HG02571 (cell line): ENCODE measurements around the gene ATP5PD.
"Not testable (repeated sequence)": the region's sequence is repeated elsewhere in the genome, so short reads cannot be mapped to it uniquely, and the experiment has no call there.

Source experiments
- ATAC-seq: cut with Tn5 transposase; IDR thresholded peaks from one replicate; pipeline ENCODE4 v1.9.1; 2021; ENCODE audit warnings: mild to moderate bottlenecking, moderate library complexity; ENCODE audit not compliant: unreplicated experiment

Gene ATP5PD

GRCh38 chr17:75077496-75078283 lies 30.9 kb upstream of the ATP5PD start:
- ATAC-seq = no peak

DNA sequence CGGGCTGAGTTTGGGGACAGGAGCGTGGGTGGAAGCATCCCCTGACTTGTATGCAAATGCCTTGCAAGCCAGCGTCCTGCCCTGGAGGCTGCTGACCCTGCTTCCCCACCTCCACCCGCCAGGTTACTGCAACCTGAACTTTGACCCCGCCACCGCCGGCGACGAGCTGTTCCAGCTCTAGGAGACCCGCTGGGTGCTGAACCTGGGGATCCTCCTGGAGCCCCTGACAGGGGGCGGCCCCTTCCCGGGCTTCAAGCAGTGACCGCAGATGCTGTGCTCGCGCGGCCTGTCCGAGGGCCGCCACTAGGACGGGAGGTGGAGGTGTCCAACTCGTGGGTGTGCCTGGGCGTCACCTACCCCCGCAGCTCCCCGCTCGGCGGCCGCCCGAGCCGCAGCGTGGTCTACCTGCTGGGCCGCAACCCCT lies 30.3 kb upstream of the ATP5PD start:
- ATAC-seq = no peak

- no peak for ATAC-seq
Measured at GRCh38 chr17:75075597-75076336, 29.0 kb upstream of the ATP5PD start.

GRCh38 chr17:75074532-75074931 lies 27.8 kb upstream of the ATP5PD start:
- no peak for ATAC-seq

GRCh38 chr17:75073618-75074047 lies 26.9 kb upstream of the ATP5PD start:
- ATAC-seq = no peak

GRCh38 chr17:75072909-75073308 lies 26.1 kb upstream of the ATP5PD start:
- ATAC-seq = not testable (repeated sequence)

- not testable (repeated sequence) for ATAC-seq
Measured at GRCh38 chr17:75071478-75072271, 24.9 kb upstream of the ATP5PD start.

- no peak for ATAC-seq
Measured at GRCh38 chr17:75069783-75070182, 23.0 kb upstream of the ATP5PD start.

DNA sequence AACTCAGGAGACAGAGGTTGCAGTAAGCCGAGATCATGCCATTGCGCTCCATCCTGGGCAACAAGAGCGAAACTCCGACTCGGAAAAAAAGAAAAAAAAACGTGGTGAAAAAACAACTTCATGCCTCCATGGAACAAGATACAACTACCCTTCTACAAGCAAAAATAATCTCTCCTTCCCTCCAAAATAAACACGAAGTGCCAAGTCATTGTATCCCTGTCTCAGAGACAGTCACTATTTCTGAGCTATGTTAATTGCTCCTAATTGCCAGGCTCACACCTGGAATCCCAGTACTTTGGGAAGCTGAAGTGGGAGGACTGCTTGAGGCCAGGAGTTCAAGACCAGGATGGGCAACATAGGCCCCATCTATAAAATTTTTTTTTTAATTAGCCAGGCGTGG lies 22.0 kb upstream of the ATP5PD start:
- no peak for ATAC-seq

DNA sequence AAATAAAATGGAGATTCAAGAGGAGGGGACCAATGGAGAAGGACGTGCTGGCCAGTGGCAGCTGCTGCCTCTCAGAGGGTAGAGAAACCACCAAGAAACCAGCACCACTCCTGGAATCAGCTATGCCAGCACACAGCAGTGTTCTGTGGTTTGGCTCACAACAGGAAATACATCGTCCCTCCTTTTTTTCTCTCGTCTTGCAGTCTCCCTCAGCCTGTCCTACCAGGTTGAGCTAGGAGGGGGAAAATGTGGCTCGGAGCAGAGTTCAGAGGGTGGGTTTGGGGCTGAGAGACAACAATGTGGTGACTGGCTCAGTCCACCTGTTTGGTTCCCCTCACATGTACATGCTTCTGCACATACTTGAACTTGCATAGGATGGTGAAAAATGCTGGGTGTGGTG lies 21.1 kb upstream of the ATP5PD start:
- ATAC-seq = no peak

DNA sequence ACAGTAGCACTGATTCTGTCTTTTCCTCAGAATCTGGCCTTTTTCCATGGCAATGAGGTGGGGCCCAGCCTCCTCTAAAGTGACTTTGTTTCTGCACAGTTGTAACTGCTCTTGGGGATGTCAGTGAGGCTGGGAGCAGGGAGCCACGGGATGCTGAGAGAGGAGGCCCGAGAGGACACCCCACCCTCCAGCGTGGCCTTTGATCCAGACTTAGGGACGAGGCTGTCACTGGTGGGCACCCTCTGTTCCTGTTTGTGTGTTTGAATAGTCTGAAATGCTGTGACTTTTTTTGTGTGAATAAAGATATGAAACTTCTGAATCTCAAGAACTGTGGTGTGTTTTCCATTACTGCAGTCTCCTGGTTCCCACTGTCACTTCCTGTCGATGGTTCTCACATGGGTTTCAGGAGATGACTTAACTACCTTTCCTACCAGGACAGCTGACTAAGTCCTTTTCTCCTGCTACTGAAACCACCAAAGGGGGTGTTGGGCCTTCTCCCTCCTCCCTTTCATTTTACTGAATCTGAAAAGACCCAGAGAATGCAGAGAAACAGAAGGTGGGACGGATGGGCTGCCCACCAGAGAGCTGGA lies 18.9 kb upstream of the ATP5PD start:
- no peak for ATAC-seq

- no peak for ATAC-seq
Measured at GRCh38 chr17:75064867-75065561, 18.2 kb upstream of the ATP5PD start.

GRCh38 chr17:75064460-75064859 lies 17.7 kb upstream of the ATP5PD start:
- no peak for ATAC-seq

DNA sequence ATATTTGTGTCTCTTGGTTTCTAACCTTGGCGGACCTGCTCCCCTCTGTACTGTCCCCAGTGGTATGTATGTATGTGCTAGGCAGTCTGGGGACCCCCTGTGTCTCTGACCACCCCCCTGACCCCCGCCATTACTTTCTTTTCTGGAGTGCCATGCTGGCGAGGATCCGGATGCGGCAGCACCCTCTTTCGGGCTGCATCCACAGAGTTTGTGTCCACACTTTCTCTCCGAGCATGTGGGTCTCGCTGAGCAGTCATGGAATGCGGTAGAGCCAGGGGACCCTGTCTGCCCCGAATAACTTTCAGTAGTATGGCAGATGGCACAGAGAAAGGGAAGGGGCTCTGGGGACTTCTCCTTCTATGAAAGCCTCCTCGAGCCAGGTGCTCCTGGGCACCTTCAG lies 17.3 kb upstream of the ATP5PD start:
- ATAC-seq = no peak

- no peak for ATAC-seq
Measured at GRCh38 chr17:75063626-75064025, 16.9 kb upstream of the ATP5PD start.

DNA sequence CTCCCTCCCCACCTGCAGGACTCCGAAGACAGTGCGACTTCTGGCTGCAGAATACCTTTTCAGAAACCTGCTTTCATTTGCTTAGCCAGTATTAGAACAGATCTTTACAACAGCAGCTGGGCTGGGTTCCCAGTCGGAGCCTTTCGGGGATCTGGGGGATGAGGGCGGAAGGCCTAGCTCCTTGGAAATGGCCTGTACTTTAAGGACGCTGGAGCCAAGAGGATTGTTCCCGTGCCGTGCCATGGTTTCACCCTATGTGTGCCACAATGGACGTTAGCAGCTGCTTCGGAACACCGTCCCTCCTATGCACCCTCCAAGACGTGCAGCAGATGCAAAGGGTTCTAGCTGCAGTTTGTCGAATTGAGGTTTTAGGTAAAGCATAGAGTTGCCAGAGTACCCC lies 16.4 kb upstream of the ATP5PD start:
- ATAC-seq = no peak

- ATAC-seq = no peak
Measured at GRCh38 chr17:75061618-75062017, 14.8 kb upstream of the ATP5PD start.

DNA sequence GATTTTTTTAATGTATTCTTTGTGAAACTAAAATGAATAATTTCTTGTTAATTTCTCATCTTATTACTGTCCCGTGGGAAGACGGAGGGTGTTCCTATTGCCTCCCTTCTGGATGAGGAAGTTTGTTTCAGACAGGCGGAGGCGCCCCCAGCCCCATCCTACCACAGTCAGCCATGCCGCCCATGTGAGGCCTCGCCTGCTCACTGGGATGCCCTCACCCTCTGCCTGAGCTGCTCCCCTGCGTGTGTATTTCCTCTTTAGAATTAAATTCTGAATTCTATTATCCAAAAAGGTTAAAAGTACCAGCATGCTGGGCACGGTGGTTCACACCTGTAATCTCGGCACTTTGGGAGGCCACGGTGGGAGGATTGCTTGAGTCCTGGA lies 14.3 kb upstream of the ATP5PD start:
- ATAC-seq = no peak

- ATAC-seq = no peak
Measured at GRCh38 chr17:75060434-75061054, 13.8 kb upstream of the ATP5PD start.
